Measurements from ENCODE around the gene ALKBH3. TPM values are rescaled to one million over a fixed set of nuclear protein-coding genes. Genes with fewer than 3 reads are reported as not detected.

ALKBH3 gene
- total RNA-seq, 1 experiment from 2014 or later = 36.7 TPM

- Histone ChIP-seq H3K27me3 (ENCODE audit: insufficient read depth, low read length) (peaks cover 7% of the 10 kb centered on the region), H3K27ac (ENCODE audit: low read depth, low read length) (no peak overlapping the region), H4K20me1 (ENCODE audit: insufficient read depth) (no peaks in the 10 kb centered on the region), H3K9me2 (ENCODE audit: insufficient read depth) (no peaks in the 10 kb centered on the region), H3K36me3 (ENCODE audit: control insufficient read depth in 1 of 2, insufficient read depth in 2 of 2, low read length in 2 of 2) (no peaks in the 10 kb centered on the region), H3K9ac (ENCODE audit: low read length) (no peak overlapping the region), H3K79me2 (ENCODE audit: insufficient read depth, low read length) (no peaks in the 10 kb centered on the region), H3K9me3 (ENCODE audit: control insufficient read depth in 1 of 2, insufficient read depth in 1 of 2, low read depth in 1 of 2, low read length in 2 of 2) (0 out of 4 replicates have a peak, but pooled peaks cover 0 to 6% of the 10 kb centered on the region in 2 experiments), H3K4me1 (ENCODE audit: control insufficient read depth in 1 of 2, insufficient read depth in 2 of 2, low read length in 2 of 2) (no peaks in the 10 kb centered on the region), H3K4me3 (replicated peaks in 1 of 2; ENCODE audit: low read depth in 1 of 2, low read length in 2 of 2) (no peak overlapping the region), H2AFZ (ENCODE audit: low read depth, low read length, poor library complexity, severe bottlenecking) (no peak overlapping the region), H3K4me2 (ENCODE audit: low read length) (no peak overlapping the region)
- no peak for TF ChIP-seq ATF3 (IDR thresholded peaks at IDR 0.05)
- TF ChIP-seq CTCF (IDR thresholded peaks at IDR 0.05 in 2 of 3, conservative IDR thresholded peaks at IDR 0.05 in 1 of 3; ENCODE audit: borderline replicate concordance in 1 of 3, insufficient read depth in 1 of 3, low read depth in 2 of 3, low read length in 2 of 3) = no peak
- TF ChIP-seq JUND (IDR thresholded peaks at IDR 0.05) = no peak
- TF ChIP-seq ELF1 (IDR thresholded peaks at IDR 0.05; ENCODE audit: borderline replicate concordance, low read depth) = no peak
- no peak for TF ChIP-seq RAD21 (IDR thresholded peaks at IDR 0.05; ENCODE audit: low read depth)
- TF ChIP-seq EZH2phosphoT487 (IDR thresholded peaks at IDR 0.05; ENCODE audit: borderline replicate concordance) = no peak
- no peak for TF ChIP-seq CEBPB (IDR thresholded peaks at IDR 0.05; ENCODE audit: low read depth)
- TF ChIP-seq EGR1 (IDR thresholded peaks at IDR 0.05; ENCODE audit: low read depth) = no peak
- no peak for TF ChIP-seq SP1 (IDR thresholded peaks at IDR 0.05; ENCODE audit: low read depth)
- no peak for TF ChIP-seq TCF7L2 (IDR thresholded peaks at IDR 0.05; ENCODE audit: borderline replicate concordance, extremely low read depth, insufficient read depth, insufficient read length)
- no peak for TF ChIP-seq FOSL1 (IDR thresholded peaks at IDR 0.05; ENCODE audit: low read depth)
- ATAC-seq (no peak), DNase-seq (ENCODE audit: low read depth, low spot score) (no peak)
- intact Hi-C loops (cut with micrococcal nuclease) = no loop called here
- CTCF ChIA-PET = interaction anchor here (0.6 kb wide), 1 partner anchor 25 kb away, joined by 3 read pairs; no protein-coding TSS in a partner anchor
- RAD21 ChIA-PET (ENCODE audit: low non-redundant PET in 1 of 2, low total read pairs in 2 of 2, uncharacterized antibody in 2 of 2, unreplicated experiment in 2 of 2) = no interaction called here
- BruUV-seq (replicated peaks) = no TSS peak
- POLR2A ChIA-PET = no interaction called here
Measured at GRCh38 chr11:43963279-43963620, 82.6 kb downstream of the ALKBH3 start.
